GM12892 (cell line): ENCODE measurements around the gene RNF13.

Experiments used
- POLR2A ChIP-seq: IDR thresholded peaks from 2 replicates; pipeline ENCODE4 v1.6.1; 2011; ENCODE audit warnings: low read depth, low read length, control low read depth
- POLR2AphosphoS5 ChIP-seq: IDR thresholded peaks from 2 replicates; pipeline ENCODE4 v1.6.1; 2011; ENCODE audit warnings: low read depth, low read length, control low read depth
- TAF1 ChIP-seq: IDR thresholded peaks from 2 replicates; pipeline ENCODE4 v1.6.1; 2011; ENCODE audit warnings: low read depth, mild to moderate bottlenecking, control low read depth, low read length, borderline replicate concordance

DNA sequence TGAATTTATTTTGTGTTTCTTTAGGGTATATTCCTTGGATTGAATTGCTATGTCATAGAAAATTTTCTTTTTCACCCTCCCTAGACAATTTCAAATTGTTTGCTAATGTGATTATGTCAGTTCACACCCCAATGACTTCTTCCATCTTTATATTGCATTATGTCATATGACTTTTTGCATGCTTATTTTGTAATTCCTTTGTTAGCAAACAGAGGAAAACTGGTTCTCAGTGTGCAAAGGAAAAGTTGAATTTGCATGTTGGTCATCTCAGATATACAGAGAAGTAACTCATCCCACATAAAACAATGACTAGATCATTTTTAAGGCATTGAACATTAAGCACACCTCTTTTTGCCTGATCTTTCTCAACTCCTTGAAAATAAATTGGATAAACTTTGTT is 3.3 kb upstream of the RNF13 start:
- TF ChIP-seq TAF1 (no peak), POLR2AphosphoS5 (no peak), POLR2A (no peak)
